HG03045 (cell line): ENCODE data around the gene IGSF5.
"Not testable (repeated sequence)": the region's sequence is repeated elsewhere in the genome, so short reads cannot be mapped to it uniquely, and the experiment has no call there.

Source experiments
- ATAC-seq: cut with Tn5 transposase; IDR thresholded peaks from one replicate; pipeline ENCODE4 v1.9.1; 2021; ENCODE audit warnings: mild to moderate bottlenecking, moderate library complexity; ENCODE audit not compliant: unreplicated experiment

The IGSF5 gene

GRCh38 chr21:39737376-39738000 lies 7.5 kb upstream of the IGSF5 start:
- no peak for ATAC-seq

GRCh38 chr21:39738566-39738965 lies 6.4 kb upstream of the IGSF5 start:
- ATAC-seq, result no peak

DNA sequence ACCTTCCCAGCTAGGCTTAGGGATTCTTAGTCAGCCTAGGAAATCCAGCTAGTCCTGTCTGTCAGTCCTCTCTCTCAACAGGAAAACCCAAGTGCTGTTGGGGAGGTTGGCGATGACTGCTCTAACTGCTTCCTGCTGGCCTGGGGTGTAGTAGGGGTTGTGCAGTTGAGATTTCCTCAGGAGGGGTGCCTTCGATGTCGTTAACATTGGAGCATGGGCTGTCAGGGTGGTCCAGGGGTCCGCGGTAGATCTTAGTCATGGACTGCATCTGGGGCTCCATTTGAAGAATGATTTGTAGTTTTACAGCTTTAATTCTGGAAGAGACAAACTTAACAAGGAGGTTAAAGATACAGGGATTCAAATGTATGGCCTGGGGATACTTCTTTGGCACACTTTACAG lies 5.5 kb upstream of the IGSF5 start:
- not testable (repeated sequence) for ATAC-seq

DNA sequence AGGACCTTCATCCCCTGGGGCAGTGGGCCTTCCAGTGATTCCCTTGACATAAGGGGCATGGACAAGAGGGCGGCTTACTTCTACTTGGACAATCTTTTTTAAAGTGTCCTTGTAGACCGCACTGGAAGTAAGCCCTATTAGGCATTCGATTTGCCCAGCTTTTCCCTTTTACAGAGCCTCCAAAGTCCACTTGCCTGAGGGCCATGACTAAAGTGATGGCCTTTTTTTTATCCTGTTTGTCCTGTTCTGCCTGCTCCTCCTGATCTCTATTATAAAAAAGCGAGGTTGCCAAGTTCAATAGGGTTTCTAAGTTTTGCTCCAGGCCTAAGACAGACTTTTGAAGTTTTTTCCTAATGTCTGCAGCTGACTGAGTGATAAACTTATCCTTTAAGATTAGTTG lies 2.4 kb upstream of the IGSF5 start:
- ATAC-seq, result not testable (repeated sequence)

DNA sequence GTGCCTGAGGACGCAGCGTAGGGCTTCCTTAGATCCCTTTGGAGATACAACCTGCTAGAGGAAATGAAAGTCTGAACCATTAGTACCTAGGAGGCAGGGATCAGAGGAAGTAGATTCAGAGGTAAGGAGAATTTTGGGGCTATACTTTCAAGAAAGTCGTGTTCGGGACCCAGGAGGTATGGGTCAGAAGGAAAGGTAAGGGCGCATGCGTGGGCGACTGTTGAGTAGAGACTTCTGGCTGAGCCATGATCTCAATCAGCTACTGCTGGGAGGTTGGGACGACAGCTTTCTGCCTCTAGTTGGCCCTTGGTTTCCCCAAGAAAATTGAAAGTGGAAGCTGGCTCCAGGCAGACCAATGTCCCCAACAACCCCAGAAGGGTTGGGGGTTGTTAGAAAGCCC lies 349 bp downstream of the IGSF5 start:
- not testable (repeated sequence) for ATAC-seq

- ATAC-seq, result no peak
Observed at GRCh38 chr21:39750670-39751069, 5.7 kb downstream of the IGSF5 start.

GRCh38 chr21:39754811-39755210 lies 9.8 kb downstream of the IGSF5 start:
- no peak for ATAC-seq

DNA sequence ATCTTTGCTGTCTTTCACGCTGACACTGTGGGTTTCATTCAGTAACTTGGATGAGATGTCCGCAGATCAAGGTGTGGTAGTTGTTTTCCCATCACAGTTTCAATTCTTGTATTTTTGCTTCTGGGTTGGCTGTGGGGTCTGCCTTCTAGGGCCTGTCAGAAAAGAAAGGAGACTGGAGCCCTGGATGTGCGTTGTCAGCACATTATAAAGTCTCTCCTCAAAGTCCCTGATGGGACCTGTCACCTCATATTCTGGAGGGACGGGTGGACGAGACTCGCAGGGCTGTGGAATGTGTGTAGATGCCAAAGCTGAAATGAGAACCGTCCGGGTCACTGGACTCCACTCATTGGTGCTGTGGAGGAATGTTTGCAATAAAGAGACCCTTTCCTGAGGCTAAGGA lies 11.3 kb downstream of the IGSF5 start:
- ATAC-seq, result no peak

- no peak for ATAC-seq
Observed at GRCh38 chr21:39763272-39763970, 18.4 kb downstream of the IGSF5 start.

DNA sequence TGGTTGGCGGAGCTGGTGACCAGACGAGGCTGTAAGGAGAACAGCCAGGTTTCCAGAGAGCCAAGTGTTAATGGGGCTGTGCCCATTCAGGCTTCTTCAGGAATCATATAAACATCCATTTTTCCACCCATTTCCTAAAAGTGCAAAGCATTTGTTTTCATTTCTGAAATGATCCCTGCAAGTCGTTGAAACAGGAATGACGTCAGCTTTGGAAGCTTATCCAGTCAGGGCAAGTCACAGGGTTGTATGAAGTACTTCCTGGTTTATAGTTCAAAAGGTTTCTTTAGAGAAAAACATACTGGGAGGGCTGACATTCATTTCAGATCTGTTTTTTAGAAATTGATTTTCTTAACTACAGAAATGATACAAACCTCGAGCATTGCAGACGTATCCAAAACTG lies 29.2 kb downstream of the IGSF5 start:
- ATAC-seq, result no peak

GRCh38 chr21:39775816-39776215 lies 30.8 kb downstream of the IGSF5 start:
- no peak for ATAC-seq

DNA sequence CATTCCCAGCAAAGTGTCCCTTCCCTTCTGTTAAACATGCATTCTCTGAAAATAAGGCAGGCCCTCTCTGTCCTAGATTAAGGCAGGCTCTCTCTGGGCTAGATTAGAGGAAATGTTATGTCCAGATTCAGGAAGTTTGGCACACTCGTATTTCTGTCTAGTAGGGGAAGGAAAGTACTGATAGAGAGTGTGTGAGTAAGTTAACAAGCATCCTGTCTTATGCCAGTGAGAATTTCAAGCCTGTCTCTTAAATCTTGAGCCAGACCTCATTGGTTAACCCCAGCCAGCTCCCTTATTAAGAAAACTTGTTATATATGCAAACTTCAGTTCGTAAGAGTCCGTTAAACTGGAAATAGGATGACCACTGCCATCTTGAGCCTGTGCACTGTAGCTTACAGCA lies 31.6 kb downstream of the IGSF5 start:
- ATAC-seq, result no peak

GRCh38 chr21:39781331-39781730 lies 36.3 kb downstream of the IGSF5 start:
- ATAC-seq, result no peak

- ATAC-seq, result no peak
Observed at GRCh38 chr21:39788383-39788782, 43.4 kb downstream of the IGSF5 start.

GRCh38 chr21:39796466-39796865 lies 51.5 kb downstream of the IGSF5 start:
- no peak for ATAC-seq

GRCh38 chr21:39799178-39799577 lies 54.2 kb downstream of the IGSF5 start:
- no peak for ATAC-seq

DNA sequence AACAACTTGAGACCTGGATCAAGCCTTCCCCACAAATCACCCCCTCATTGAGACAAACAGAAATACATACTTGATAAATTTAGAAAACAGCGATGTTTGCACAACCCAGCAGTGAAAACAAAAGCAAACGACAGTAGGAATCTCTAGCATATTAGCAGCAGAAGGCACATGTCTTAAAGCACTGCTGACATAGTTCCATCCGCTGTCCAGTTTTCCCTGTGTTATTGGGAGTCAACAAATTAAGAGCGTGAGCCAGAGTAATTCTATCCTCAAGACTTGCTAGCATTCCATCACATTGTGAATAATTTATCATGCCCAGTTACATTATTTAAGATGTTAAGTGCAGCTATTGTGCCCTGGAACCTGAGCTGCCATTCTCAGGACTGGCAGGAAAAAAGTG lies 55.3 kb downstream of the IGSF5 start:
- ATAC-seq, result no peak

DNA sequence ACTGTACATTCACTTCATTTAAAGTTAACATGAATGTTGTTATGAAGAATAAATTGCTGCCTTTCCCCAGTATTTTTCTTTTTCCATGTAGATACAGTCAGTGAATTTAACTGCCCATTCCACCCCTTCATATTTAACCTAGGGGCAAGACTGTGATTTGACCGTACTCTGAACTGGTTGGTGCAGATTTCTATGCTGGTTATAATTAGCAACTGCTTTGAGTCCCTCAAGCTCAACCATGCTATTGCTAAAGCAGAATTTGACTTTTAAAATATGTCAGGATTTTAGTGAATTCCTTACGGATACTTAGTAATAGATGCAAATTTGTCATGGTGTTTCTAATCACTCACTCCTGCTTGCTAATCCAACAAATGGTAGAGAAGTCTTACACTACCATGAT lies 57.2 kb downstream of the IGSF5 start:
- no peak for ATAC-seq

- no peak for ATAC-seq
Observed at GRCh38 chr21:39803393-39803792, 58.4 kb downstream of the IGSF5 start.

GRCh38 chr21:39804240-39804639 lies 59.3 kb downstream of the IGSF5 start:
- no peak for ATAC-seq

DNA sequence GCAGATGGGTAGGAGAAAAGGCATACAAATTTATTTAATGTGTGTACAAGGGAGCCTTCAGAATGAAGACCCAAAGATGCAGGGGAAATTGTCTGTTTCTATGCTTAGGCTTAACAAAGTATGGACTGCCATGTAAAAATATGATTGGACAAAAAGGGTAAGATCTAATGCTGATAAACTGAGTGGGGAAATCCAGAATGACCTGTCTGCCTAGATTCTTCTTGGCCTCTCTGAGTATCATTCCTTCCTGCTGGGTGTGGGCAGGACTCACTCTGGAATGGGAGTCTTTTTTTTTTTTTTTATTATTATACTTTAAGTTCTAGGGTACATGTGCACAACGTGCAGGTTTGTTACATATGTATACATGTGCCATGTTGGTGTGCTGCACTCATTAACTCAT lies 61.0 kb downstream of the IGSF5 start:
- no peak for ATAC-seq

DNA sequence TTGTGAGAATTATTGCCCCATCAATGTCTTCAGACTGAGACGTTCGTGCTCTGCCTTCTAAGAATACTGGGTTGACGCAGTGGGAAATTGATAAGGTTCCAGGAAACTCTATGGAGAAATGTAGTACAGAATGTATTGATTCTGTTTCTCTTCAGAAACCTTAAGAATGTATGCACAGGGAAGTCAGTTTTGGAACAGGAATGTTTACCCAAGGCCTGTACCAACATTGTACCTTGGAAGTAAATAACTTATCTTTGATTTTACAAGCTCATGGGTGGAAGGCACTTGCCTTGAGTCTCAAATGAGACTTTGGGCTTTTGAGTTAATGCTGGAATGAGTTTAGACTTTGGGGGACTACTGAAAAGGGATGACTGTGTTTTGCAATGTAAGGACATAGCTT lies 62.8 kb downstream of the IGSF5 start:
- no peak for ATAC-seq

DNA sequence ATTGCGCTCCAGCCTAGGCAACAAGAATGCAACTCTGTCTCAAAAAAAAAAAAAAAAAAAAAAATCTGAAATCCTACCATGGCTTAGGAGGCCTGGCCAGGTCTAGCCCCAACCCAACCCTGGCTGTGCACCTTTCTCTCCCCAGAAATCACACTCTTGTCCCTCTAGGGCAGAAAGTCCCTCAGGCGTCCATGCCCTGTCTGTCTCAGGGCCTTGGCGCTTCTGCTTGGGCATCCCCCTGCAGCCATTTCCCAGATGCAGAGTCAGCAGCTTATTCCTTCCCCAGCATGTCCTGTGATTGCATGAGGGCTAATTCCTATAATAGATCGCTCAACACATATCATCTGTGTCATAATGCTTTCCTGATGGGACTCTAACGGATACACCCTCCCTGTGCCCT lies 65.0 kb downstream of the IGSF5 start:
- no peak for ATAC-seq
